Measurements from ENCODE around the gene EGR2.

The EGR2 gene

GRCh38 chr10:62810156-62810902 lies 5.8 kb downstream of the EGR2 start:
- H3K4me3 ChIP-seq (ENCODE audit: low read depth, low read length): no peak overlapping the region
- no peak for TF ChIP-seq CTCF (IDR thresholded peaks at IDR 0.05; ENCODE audit: low read depth, low read length)
- DNase-seq (ENCODE audit: low read depth, low spot score): no peak
- in situ Hi-C loops (cut with HindIII; ENCODE audit: low sequenced_read_pairs): no loop called here

GRCh38 chr10:62806251-62806650 lies 9.9 kb downstream of the EGR2 start:
- no peak for TF ChIP-seq CTCF (IDR thresholded peaks at IDR 0.05; ENCODE audit: low read depth, low read length)
- DNase-seq (ENCODE audit: low read depth, low spot score): no peak
- in situ Hi-C loops (cut with HindIII; ENCODE audit: low sequenced_read_pairs): no loop called here
- peak overlapping the region; percentile 75 for H3K4me3 ChIP-seq (ENCODE audit: low read depth, low read length)

- in situ Hi-C loops (cut with HindIII; ENCODE audit: low sequenced_read_pairs): no loop called here
- TF ChIP-seq CTCF (IDR thresholded peaks at IDR 0.05; ENCODE audit: low read depth, low read length): no peak
- DNase-seq (ENCODE audit: low read depth, low spot score): peak; percentile 45
- H3K4me3 ChIP-seq (ENCODE audit: low read depth, low read length): peak overlapping the region; percentile 75
These were observed 10.7 kb downstream of the EGR2 start for GRCh38 chr10:62805231-62806099.

GRCh38 chr10:62804356-62805230 lies 11.6 kb downstream of the EGR2 start, which contains the start of gene ADO:
Gene ADO (plus strand): TSS chr10:62804720. CDS start chr10:62805060, 340 bp downstream.
- H3K4me3 ChIP-seq (ENCODE audit: low read depth, low read length): peak within 1 kb of the TSS; percentile 75
- in situ Hi-C loops (cut with HindIII; ENCODE audit: low sequenced_read_pairs): no loop called here
- TF ChIP-seq CTCF (IDR thresholded peaks at IDR 0.05; ENCODE audit: low read depth, low read length): no peak
- DNase-seq (ENCODE audit: low read depth, low spot score): peak; percentile 90

- in situ Hi-C loops (cut with HindIII; ENCODE audit: low sequenced_read_pairs): no loop called here
- H3K4me3 ChIP-seq (ENCODE audit: low read depth, low read length): peak overlapping the region; percentile 75
- no peak for TF ChIP-seq CTCF (IDR thresholded peaks at IDR 0.05; ENCODE audit: low read depth, low read length)
- DNase-seq (ENCODE audit: low read depth, low spot score): no peak
These were observed 12.3 kb downstream of the EGR2 start for GRCh38 chr10:62803724-62804355.

Measured in astrocyte of the spinal cord (primary cell).